ENCODE data around the gene FBXO5.

Gene FBXO5

GRCh38 chr6:152952866-152953509, 29.9 kb downstream of the FBXO5 start:
- ATAC-seq: peak; percentile 68
- TF ChIP-seq ZC3H10 (CRISPR knock-in tag; IDR thresholded peaks at IDR 0.05) (no peak), SNAI2 (CRISPR knock-in tag; IDR thresholded peaks at IDR 0.05) (no peak), CSRNP3 (CRISPR knock-in tag; IDR thresholded peaks at IDR 0.05) (no peak), ZNF8 (CRISPR knock-in tag; IDR thresholded peaks at IDR 0.05) (no peak), ZFP30 (CRISPR knock-in tag; IDR thresholded peaks at IDR 0.05) (no peak), RARB (CRISPR knock-in tag; IDR thresholded peaks at IDR 0.05) (no peak), PATZ1 (CRISPR knock-in tag; IDR thresholded peaks at IDR 0.05; ENCODE audit: borderline replicate concordance) (no peak), OSR1 (CRISPR knock-in tag; IDR thresholded peaks at IDR 0.05) (no peak), CREB5 (CRISPR knock-in tag; IDR thresholded peaks at IDR 0.05; ENCODE audit: low read depth) (no peak), ISL1 (CRISPR knock-in tag; IDR thresholded peaks at IDR 0.05) (no peak), ZNF565 (CRISPR knock-in tag; conservative IDR thresholded peaks at IDR 0.05; ENCODE audit: low read depth) (no peak), BACH2 (CRISPR knock-in tag; IDR thresholded peaks at IDR 0.05; ENCODE audit: borderline replicate concordance) (no peak), ESRRG (CRISPR knock-in tag; IDR thresholded peaks at IDR 0.05) (no peak), TCF4 (CRISPR knock-in tag; IDR thresholded peaks at IDR 0.05; ENCODE audit: borderline replicate concordance) (no peak), GLIS3 (CRISPR knock-in tag; IDR thresholded peaks at IDR 0.05) (no peak), ZFP3 (CRISPR knock-in tag; IDR thresholded peaks at IDR 0.05) (no peak), ARNTL (CRISPR knock-in tag; IDR thresholded peaks at IDR 0.05; ENCODE audit: borderline replicate concordance, low read depth) (no peak), ZNF70 (CRISPR knock-in tag; IDR thresholded peaks at IDR 0.05) (no peak), TOX (CRISPR knock-in tag; IDR thresholded peaks at IDR 0.05; ENCODE audit: borderline replicate concordance) (no peak)
- TF ChIP-seq, protein P1, sequence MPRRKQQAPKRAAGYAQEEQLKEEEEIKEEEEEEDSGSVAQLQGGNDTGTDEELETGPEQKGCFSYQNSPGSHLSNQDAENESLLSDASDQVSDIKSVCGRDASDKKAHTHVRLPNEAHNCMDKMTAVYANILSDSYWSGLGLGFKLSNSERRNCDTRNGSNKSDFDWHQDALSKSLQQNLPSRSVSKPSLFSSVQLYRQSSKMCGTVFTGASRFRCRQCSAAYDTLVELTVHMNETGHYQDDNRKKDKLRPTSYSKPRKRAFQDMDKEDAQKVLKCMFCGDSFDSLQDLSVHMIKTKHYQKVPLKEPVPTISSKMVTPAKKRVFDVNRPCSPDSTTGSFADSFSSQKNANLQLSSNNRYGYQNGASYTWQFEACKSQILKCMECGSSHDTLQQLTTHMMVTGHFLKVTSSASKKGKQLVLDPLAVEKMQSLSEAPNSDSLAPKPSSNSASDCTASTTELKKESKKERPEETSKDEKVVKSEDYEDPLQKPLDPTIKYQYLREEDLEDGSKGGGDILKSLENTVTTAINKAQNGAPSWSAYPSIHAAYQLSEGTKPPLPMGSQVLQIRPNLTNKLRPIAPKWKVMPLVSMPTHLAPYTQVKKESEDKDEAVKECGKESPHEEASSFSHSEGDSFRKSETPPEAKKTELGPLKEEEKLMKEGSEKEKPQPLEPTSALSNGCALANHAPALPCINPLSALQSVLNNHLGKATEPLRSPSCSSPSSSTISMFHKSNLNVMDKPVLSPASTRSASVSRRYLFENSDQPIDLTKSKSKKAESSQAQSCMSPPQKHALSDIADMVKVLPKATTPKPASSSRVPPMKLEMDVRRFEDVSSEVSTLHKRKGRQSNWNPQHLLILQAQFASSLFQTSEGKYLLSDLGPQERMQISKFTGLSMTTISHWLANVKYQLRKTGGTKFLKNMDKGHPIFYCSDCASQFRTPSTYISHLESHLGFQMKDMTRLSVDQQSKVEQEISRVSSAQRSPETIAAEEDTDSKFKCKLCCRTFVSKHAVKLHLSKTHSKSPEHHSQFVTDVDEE (CRISPR knock-in tag; IDR thresholded peaks at IDR 0.05): no peak

DNA sequence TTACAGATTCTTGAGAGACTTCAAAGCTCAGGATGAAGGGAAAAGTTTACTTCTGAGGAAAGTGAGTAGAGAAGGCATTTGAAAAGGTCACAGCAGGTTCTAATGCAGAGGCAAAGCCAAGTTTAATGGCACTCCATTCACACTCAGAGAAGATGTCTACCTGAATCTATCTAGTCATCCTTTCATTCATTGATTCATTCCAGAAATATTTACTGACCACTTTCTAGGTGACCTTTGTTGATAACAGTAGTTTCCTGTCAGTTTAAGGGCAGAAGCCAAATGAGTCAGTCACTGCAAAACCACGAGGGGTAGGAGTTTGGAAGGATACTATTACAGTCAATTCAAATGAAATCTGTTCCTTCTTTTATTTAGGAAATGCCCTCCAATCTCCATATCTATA, 30.8 kb downstream of the FBXO5 start:
- peak; percentile 68 for ATAC-seq
- TF ChIP-seq ZNF70 (CRISPR knock-in tag; IDR thresholded peaks at IDR 0.05): no peak
- no peak; the same call in 1 of the 2 replicates for TF ChIP-seq ISL1 (CRISPR knock-in tag; IDR thresholded peaks at IDR 0.05)
- no peak for TF ChIP-seq ZFP30 (CRISPR knock-in tag; IDR thresholded peaks at IDR 0.05)
- no peak for TF ChIP-seq PPARA (CRISPR knock-in tag; IDR thresholded peaks at IDR 0.05; ENCODE audit: borderline replicate concordance)
- TF ChIP-seq CREB5 (CRISPR knock-in tag; IDR thresholded peaks at IDR 0.05; ENCODE audit: low read depth): no peak
- no peak for TF ChIP-seq ZNF565 (CRISPR knock-in tag; conservative IDR thresholded peaks at IDR 0.05; ENCODE audit: low read depth)
- TF ChIP-seq, protein P2, sequence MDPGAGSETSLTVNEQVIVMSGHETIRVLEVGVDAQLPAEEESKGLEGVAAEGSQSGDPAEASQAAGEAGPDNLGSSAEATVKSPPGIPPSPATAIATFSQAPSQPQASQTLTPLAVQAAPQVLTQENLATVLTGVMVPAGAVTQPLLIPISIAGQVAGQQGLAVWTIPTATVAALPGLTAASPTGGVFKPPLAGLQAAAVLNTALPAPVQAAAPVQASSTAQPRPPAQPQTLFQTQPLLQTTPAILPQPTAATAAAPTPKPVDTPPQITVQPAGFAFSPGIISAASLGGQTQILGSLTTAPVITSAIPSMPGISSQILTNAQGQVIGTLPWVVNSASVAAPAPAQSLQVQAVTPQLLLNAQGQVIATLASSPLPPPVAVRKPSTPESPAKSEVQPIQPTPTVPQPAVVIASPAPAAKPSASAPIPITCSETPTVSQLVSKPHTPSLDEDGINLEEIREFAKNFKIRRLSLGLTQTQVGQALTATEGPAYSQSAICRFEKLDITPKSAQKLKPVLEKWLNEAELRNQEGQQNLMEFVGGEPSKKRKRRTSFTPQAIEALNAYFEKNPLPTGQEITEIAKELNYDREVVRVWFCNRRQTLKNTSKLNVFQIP (CRISPR knock-in tag; IDR thresholded peaks at IDR 0.05; ENCODE audit: borderline replicate concordance, low read depth): no peak
